H1 (cell line): ENCODE results near the gene PI4KA. TPM values are rescaled to one million over a fixed set of nuclear protein-coding genes. Genes with fewer than 3 reads are reported as not detected.

Source experiments
- CHD7 ChIP-seq: fragments of 300-600 bp; sonication (generic); IDR thresholded peaks from 2 replicates; pipeline ENCODE4 v1.7.1; 2012; ENCODE audit warnings: low read length, moderate library complexity, mild to moderate bottlenecking, inconsistent platforms; ENCODE audit not compliant: insufficient replicate concordance
- JUN ChIP-seq: IDR thresholded peaks from 2 replicates; pipeline ENCODE4 v1.6.1; 2011; ENCODE audit warnings: low read depth, mild to moderate bottlenecking, improper control_type of control experiment, low read length
- RAD21 ChIP-seq, 2 experiments: IDR thresholded peaks in 1 of 2; conservative IDR thresholded peaks in 1 of 2; 2 replicates each; pipeline ENCODE4 v1.6.1; 2011; ENCODE audit warnings: low read depth in 2 of 2, low read length in 2 of 2, improper control_type of control experiment in 1 of 2, inconsistent platforms in 1 of 2, mild to moderate bottlenecking in 1 of 2, moderate library complexity in 1 of 2
- YY1 ChIP-seq: IDR thresholded peaks from 2 replicates; pipeline ENCODE4 v1.6.1; 2011; ENCODE audit warnings: low read depth, mild to moderate bottlenecking, low read length
- polyA plus RNA-seq, 7 experiments: library from polyadenylated mRNA; depleted of rRNA in 3 of 7; stranded (reverse) in 5 of 7; unstranded in 2 of 7; fragments of >200 nt in 5 of 7; fragments of 200-250 nt in 2 of 7; gene quantifications; 1 replicate in 5 of 7; 2 replicates in 1 of 7; 4 replicates in 1 of 7; pipeline versions ENCODE4 v1.2.1 to v1.2.3, GENCODE V29; 2011 to 2013; ENCODE audit warnings: missing spikeins in 2 of 7, mixed read lengths in 2 of 7
- total RNA-seq: library from RNA; stranded (reverse); fragmentation: NEBNext Ultra II Directional; extraction: Animal tissue kit (Norgen Biotek cat#: 25700); gene quantifications from 2 replicates; pipeline ENCODE4 v1.2.1, GENCODE V29; 2021

The PI4KA gene
- total and polyA plus RNA-seq, 2 of the 8 experiments (the other 6 are each of a cell fraction or from before 2014, with no cell fraction given) = 22.5 to 37.7 TPM

GRCh38 chr22:20777420-20778177 lies 81.0 kb downstream of the PI4KA start (continued):
- TF ChIP-seq CHD7 = no peak
- no peak for TF ChIP-seq YY1
- TF ChIP-seq JUN = no peak
- 0 out of 4 replicates have a peak, but pooled peaks of 1 of the 2 experiments have one; percentile 12 for TF ChIP-seq RAD21 (IDR thresholded peaks at IDR 0.05 in 1 of 2, conservative IDR thresholded peaks at IDR 0.05 in 1 of 2; ENCODE audit: low read depth in 2 of 2, low read length in 2 of 2)
